OCI-LY1 (cell line): ENCODE measurements around the gene C16orf90.
A peak's percentile ranks its signal among the peaks of the same experiment; 100 is the strongest.

ENCODE experiments used
- H2AFZ ChIP-seq: fragments of 200-600 bp; sonication (generic), shearing (Covaris generic); 2 replicates; pipeline ENCODE4 v1.6.0; 2014; ENCODE audit warnings: antibody characterized with exemption, mild to moderate bottlenecking, low read length
- H3F3A ChIP-seq: fragments of 200-600 bp; sonication (generic), shearing (Covaris generic); 2 replicates; pipeline ENCODE4 v1.6.0; 2014; ENCODE audit warnings: mild to moderate bottlenecking, antibody characterized with exemption, low read length, moderate library complexity; ENCODE audit not compliant: insufficient read depth
- H3K27ac ChIP-seq: fragments of 200-600 bp; sonication (generic); 2 replicates; pipeline ENCODE4 v1.5.1; 2014; ENCODE audit warnings: low read length, mixed run types, mild to moderate bottlenecking, low read depth; ENCODE audit not compliant: poor library complexity, severe bottlenecking
- H3K27me3 ChIP-seq: fragments of 200-600 bp; sonication (generic); 2 replicates; pipeline ENCODE4 v1.6.0; 2014; ENCODE audit warnings: antibody characterized with exemption, mild to moderate bottlenecking, low read length, moderate library complexity; ENCODE audit not compliant: insufficient read depth
- H3K36me3 ChIP-seq: fragments of 200-600 bp; sonication (generic); 2 replicates; pipeline ENCODE4 v1.6.1; 2014; ENCODE audit warnings: mild to moderate bottlenecking, antibody characterized with exemption, low read length, moderate library complexity, mixed read lengths; ENCODE audit not compliant: insufficient read depth
- H3K4me1 ChIP-seq: fragments of 200-600 bp; sonication (generic); 2 replicates; pipeline ENCODE4 v1.5.1; 2014; ENCODE audit warnings: mild to moderate bottlenecking, low read length, moderate library complexity; ENCODE audit not compliant: insufficient read depth, severe bottlenecking
- H3K4me2 ChIP-seq: fragments of 200-600 bp; sonication (generic), shearing (Covaris generic); 2 replicates; pipeline ENCODE4 v1.6.1; 2014; ENCODE audit warnings: low read length
- H3K4me3 ChIP-seq: fragments of 200-600 bp; sonication (generic); 2 replicates; pipeline ENCODE4 v1.5.1; 2014; ENCODE audit warnings: low read length, low read depth, mild to moderate bottlenecking, mixed read lengths; ENCODE audit not compliant: poor library complexity, severe bottlenecking
- H3K79me2 ChIP-seq: fragments of 200-600 bp; shearing (Covaris generic); 2 replicates; pipeline ENCODE4 v1.6.1; 2016; ENCODE audit warnings: mixed run types, low read length, mixed read lengths; ENCODE audit not compliant: insufficient read depth
- H3K9ac ChIP-seq: fragments of 200-600 bp; sonication (generic), shearing (Covaris generic); 2 replicates; pipeline ENCODE4 v1.6.1; 2014; ENCODE audit warnings: mild to moderate bottlenecking, low read length, mixed read lengths
- H3K9me2 ChIP-seq: fragments of 200-600 bp; sonication (generic), shearing (Covaris generic); 2 replicates; pipeline ENCODE4 v1.6.1; 2014; ENCODE audit warnings: low read depth, mild to moderate bottlenecking, low read length, mixed read lengths
- H3K9me3 ChIP-seq: fragments of 200-600 bp; shearing (Covaris generic); 2 replicates; pipeline ENCODE4 v1.6.1; 2014; ENCODE audit warnings: low read length, mixed read lengths
- H4K20me1 ChIP-seq: fragments of 200-600 bp; sonication (generic), shearing (Covaris generic); 2 replicates; pipeline ENCODE4 v1.6.0; 2016; ENCODE audit warnings: mild to moderate bottlenecking, low read length; ENCODE audit not compliant: insufficient read depth
- EZH2 ChIP-seq: fragments of 200-600 bp; sonication (generic), shearing (Covaris generic); IDR thresholded peaks from 2 replicates; pipeline ENCODE4 v1.8.0; 2017; ENCODE audit warnings: borderline replicate concordance, mixed run types, mild to moderate bottlenecking, antibody characterized with exemption, low read length, moderate library complexity, mixed read lengths
- TF ChIP-seq, protein P1 (sequence below): fragments of 200-600 bp; sonication (generic), shearing (Covaris generic); IDR thresholded peaks from 2 replicates; pipeline ENCODE4 v1.5.1; 2017; ENCODE audit warnings: mild to moderate bottlenecking, antibody characterized with exemption, low read length, moderate library complexity, mixed read lengths

Gene C16orf90

DNA sequence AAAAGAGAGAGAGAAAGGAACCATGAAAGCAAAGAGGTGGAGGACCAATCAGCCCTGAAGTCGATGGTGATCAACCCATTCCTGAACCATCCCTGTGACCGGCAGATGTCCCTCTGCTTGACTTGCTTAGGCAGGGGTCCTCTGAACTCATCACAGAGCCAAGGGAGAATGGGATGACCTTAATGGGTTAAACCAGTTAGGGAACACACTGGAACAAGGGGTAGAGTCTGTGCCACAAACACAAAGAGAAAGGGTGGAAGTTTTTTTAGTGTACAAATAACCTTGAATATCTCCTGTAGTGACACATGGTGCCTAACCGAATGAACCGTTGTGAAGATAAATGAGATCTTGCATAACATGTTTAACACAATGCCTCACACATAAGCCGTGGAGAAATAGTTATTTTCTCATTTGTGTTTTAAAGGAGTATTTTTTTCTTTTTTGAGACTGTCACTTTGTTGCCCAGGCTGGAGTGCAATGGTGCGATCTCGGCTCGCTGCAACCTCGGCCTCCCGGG lies 40.6 kb downstream of the C16orf90 start:
- no peak overlapping the region for H2AFZ ChIP-seq
- peaks cover 12% of the 10 kb centered on the region for H3K79me2 ChIP-seq
- H3F3A ChIP-seq: no peaks in the 10 kb centered on the region
- no peaks in the 10 kb centered on the region for H4K20me1 ChIP-seq
- peaks cover 26% of the 10 kb centered on the region for H3K4me1 ChIP-seq
- H3K4me2 ChIP-seq: no peak overlapping the region
- no peak overlapping the region for H3K27ac ChIP-seq
- H3K9me2 ChIP-seq: no peaks in the 10 kb centered on the region
- H3K27me3 ChIP-seq: no peaks in the 10 kb centered on the region
- H3K36me3 ChIP-seq: peaks cover 5% of the 10 kb centered on the region
- H3K4me3 ChIP-seq: no peak overlapping the region
- H3K9me3 ChIP-seq: no peaks in the 10 kb centered on the region
- TF ChIP-seq, protein P1, sequence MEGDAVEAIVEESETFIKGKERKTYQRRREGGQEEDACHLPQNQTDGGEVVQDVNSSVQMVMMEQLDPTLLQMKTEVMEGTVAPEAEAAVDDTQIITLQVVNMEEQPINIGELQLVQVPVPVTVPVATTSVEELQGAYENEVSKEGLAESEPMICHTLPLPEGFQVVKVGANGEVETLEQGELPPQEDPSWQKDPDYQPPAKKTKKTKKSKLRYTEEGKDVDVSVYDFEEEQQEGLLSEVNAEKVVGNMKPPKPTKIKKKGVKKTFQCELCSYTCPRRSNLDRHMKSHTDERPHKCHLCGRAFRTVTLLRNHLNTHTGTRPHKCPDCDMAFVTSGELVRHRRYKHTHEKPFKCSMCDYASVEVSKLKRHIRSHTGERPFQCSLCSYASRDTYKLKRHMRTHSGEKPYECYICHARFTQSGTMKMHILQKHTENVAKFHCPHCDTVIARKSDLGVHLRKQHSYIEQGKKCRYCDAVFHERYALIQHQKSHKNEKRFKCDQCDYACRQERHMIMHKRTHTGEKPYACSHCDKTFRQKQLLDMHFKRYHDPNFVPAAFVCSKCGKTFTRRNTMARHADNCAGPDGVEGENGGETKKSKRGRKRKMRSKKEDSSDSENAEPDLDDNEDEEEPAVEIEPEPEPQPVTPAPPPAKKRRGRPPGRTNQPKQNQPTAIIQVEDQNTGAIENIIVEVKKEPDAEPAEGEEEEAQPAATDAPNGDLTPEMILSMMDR: no peak
- TF ChIP-seq EZH2: no peak
- no peak overlapping the region for H3K9ac ChIP-seq

DNA sequence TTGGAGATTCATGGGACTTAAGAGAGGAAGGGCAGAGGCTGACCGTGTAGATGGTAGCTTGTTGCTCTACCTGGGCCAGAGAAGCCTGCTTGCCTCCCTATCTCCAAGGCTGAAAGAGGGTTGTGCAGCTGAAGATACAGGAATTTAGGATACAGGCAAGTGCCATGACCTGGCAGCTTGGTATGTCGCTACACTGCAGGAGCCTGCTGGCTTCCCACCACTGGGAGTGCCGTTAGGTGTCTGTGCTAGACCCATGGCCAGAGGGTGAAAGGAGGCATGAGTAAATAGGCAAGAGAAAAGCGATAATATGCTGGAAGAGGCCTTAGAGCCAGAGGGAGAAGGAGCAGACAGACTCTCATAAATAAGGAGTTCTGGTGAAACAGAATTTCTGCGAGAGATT lies 41.2 kb downstream of the C16orf90 start:
- Histone ChIP-seq H3K4me3 (no peak overlapping the region), H3K27ac (no peak overlapping the region), H2AFZ (no peak overlapping the region), H3K79me2 (peaks cover 7% of the 10 kb centered on the region; the same call in 1 of the 2 replicates), H3K27me3 (no peaks in the 10 kb centered on the region), H3K4me2 (no peak overlapping the region), H3K9ac (no peak overlapping the region), H3K9me3 (no peaks in the 10 kb centered on the region), H3F3A (no peaks in the 10 kb centered on the region), H3K36me3 (peaks cover 11% of the 10 kb centered on the region), H3K9me2 (no peaks in the 10 kb centered on the region), H4K20me1 (no peaks in the 10 kb centered on the region), H3K4me1 (peaks cover 20% of the 10 kb centered on the region)
- TF ChIP-seq, protein P1: no peak
- no peak for TF ChIP-seq EZH2

DNA sequence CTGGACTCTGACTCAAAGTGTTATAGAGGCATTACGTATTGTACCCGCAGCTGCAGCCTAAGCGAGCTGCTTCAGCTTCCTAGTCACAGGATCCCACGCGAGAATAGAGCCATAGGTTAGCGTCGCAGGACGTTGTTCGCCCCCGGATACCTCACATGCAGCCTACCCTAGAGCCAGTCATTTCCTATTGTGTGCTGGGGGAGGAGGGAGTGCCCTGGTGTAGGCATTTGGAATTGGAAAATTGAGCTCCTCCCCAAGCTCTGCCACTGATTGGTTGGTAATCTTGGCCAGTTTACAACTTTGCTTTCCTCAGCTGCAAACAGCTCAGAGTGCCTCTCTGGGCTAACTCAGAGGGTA lies 51.3 kb downstream of the C16orf90 start:
- Histone ChIP-seq H3K27me3 (no peaks in the 10 kb centered on the region; the same call in 1 of the 2 replicates), H3K27ac (no peak overlapping the region), H3K9ac (peak overlapping the region; percentile 78), H3K4me2 (peak overlapping the region; percentile 75), H3K9me2 (no peaks in the 10 kb centered on the region), H3F3A (no peaks in the 10 kb centered on the region), H2AFZ (no peak overlapping the region), H3K4me1 (peaks cover 13% of the 10 kb centered on the region), H3K79me2 (peaks cover 9% of the 10 kb centered on the region; the same call in 1 of the 2 replicates), H3K36me3 (peaks cover 42% of the 10 kb centered on the region), H3K4me3 (peak overlapping the region; percentile 86), H4K20me1 (no peaks in the 10 kb centered on the region), H3K9me3 (no peaks in the 10 kb centered on the region)
- TF ChIP-seq, protein P1: no peak
- TF ChIP-seq EZH2: no peak
